ENCODE results near the gene ASTN1.

ASTN1 gene

GRCh38 chr1:176976771-176977170 is 187.7 kb downstream of the ASTN1 start:
- no peak for DNase-seq

GRCh38 chr1:176976225-176976624 is 188.3 kb downstream of the ASTN1 start:
- DNase-seq: no peak

- DNase-seq: no peak
Observed at GRCh38 chr1:176964687-176965086, 199.8 kb downstream of the ASTN1 start.

- DNase-seq: no peak
Observed at GRCh38 chr1:176963181-176963580, 201.3 kb downstream of the ASTN1 start.

- no peak for DNase-seq
Observed at GRCh38 chr1:176961678-176962077, 202.8 kb downstream of the ASTN1 start.

- no peak for DNase-seq
Observed at GRCh38 chr1:176959191-176959820, 205.2 kb downstream of the ASTN1 start.

- no peak for DNase-seq
Observed at GRCh38 chr1:176957603-176958002, 206.9 kb downstream of the ASTN1 start.

GRCh38 chr1:176954242-176954641 is 210.3 kb downstream of the ASTN1 start:
- DNase-seq: no peak

- DNase-seq: no peak
Observed at GRCh38 chr1:176950736-176951324, 213.7 kb downstream of the ASTN1 start.

GRCh38 chr1:176949033-176949662 is 215.4 kb downstream of the ASTN1 start:
- DNase-seq: no peak

GRCh38 chr1:176944606-176945005 is 219.9 kb downstream of the ASTN1 start:
- no peak for DNase-seq

- no peak for DNase-seq
Observed at GRCh38 chr1:176943783-176944182, 220.7 kb downstream of the ASTN1 start.

GRCh38 chr1:176942346-176942745 is 222.2 kb downstream of the ASTN1 start:
- DNase-seq: no peak

- no peak for DNase-seq
Observed at GRCh38 chr1:176939993-176940392, 224.5 kb downstream of the ASTN1 start.

GRCh38 chr1:176938375-176938774 is 226.1 kb downstream of the ASTN1 start:
- no peak for DNase-seq

- DNase-seq: no peak
Observed at GRCh38 chr1:176934370-176934769, 230.1 kb downstream of the ASTN1 start.

- DNase-seq: no peak
Observed at GRCh38 chr1:176932114-176933104, 232.1 kb downstream of the ASTN1 start.

GRCh38 chr1:176931526-176931925 is 233.0 kb downstream of the ASTN1 start:
- no peak for DNase-seq

- no peak for DNase-seq
Observed at GRCh38 chr1:176926330-176927086, 238.0 kb downstream of the ASTN1 start.

GRCh38 chr1:176925223-176925622 is 239.3 kb downstream of the ASTN1 start:
- no peak for DNase-seq

- no peak for DNase-seq
Observed at GRCh38 chr1:176923283-176923682, 241.2 kb downstream of the ASTN1 start.

All from CD4-positive, alpha-beta T cell treated with Interleukin-15 for 1 hour (primary cell).